ENCODE data around the gene LRRC63. TPM values are rescaled to one million over a fixed set of nuclear protein-coding genes. Genes with fewer than 3 reads are reported as not detected.

Gene LRRC63
- total and polyA plus RNA-seq, 3 experiments from 2014 or later: 0.55 TPM; not detected in 1

DNA sequence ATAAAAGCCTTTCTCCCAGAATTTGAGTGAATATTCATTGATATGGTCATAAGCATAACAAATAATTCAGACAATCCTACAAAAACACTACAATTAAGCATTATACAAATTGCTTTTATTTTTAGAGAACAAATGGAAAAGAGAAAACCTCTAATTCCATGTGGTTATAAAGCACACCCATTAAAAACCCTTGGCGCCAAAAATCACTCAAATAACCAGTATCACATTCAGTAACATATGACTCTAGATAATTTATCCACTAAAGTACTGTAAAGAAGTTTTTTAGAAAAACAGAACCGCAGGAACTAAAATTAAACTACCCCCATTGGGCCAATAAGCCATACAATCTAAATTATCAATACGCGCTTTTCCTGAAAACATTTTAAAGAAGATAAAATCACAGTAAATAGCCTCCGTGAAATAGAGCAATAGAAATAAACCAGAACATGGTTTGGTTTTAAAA, 30.3 kb upstream of the LRRC63 start:
- Mint-ChIP-seq H3K4me3 (peak overlapping the region; percentile 97 to 100 (median 98)), H3K4me1 (peaks cover 62 to 73% (median 64%) of the 10 kb centered on the region in 3 donors), H3K27ac (peak overlapping the region; percentile 89 to 99 (median 96)), H3K36me3 (peaks cover 5 to 43% (median 8%) of the 10 kb centered on the region in 3 donors), H3K27me3 (peaks cover 0 to 7% of the 10 kb centered on the region in 2 donors), H3K9me3 (no peaks in the 10 kb centered on the region)
- Histone ChIP-seq H3K4me3 (ENCODE audit: low read length) (peak overlapping the region; percentile 81), H3K4me1 (ENCODE audit: insufficient read depth, low read length) (peaks cover 48% of the 10 kb centered on the region), H3K27ac (ENCODE audit: low read depth, low read length) (peak overlapping the region; percentile 82), H3K9me3 (ENCODE audit: low read length) (no peaks in the 10 kb centered on the region), H3K27me3 (ENCODE audit: insufficient read depth, low read length, poor library complexity, severe bottlenecking) (no peaks in the 10 kb centered on the region), H3K36me3 (ENCODE audit: insufficient read depth, low read length) (no peaks in the 10 kb centered on the region)
- no peak for DNase-seq
- POLR2A ChIA-PET: interaction anchor here (0.7 to 2.9 kb wide), 9 partner anchors 9 to 107 kb away, joined by 3 to 50 read pairs (median 7); no protein-coding TSS in a partner anchor
- CTCF ChIA-PET: interaction anchor here (0.7 to 8.5 kb wide), 5 partner anchors 12 to 38 kb away, joined by 3 to 105 read pairs (median 7); no protein-coding TSS in a partner anchor

DNA sequence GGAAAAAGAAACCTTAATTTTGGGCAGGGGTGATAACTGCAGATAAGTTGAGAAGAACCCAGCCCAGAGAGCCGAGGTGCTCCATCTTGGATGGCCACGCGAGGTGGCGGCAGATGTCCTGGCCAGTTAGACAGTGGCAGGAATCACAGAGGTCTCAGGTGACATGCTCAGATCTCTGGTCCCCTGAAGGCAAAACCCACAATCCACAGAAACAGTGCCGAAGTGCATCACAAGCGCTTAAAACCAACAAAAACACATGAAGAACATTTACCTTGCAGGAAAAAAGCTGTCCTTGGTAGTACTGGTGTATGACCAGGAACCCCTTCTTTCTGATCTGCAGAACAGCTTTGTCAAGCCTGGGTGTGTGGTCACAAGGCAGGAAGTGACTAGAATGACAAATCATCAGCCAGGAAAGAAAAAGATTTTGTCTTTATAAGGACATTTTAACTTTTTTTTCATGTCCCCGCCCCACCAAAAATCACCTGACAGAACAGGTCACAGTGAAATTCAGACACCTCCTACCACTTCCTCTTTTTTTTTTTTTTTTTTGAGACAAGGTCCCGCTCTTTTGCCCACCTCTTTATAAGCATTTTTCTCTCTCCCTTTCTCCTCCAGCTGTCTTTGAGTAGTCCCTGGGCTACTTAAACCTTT, 29.8 kb upstream of the LRRC63 start, which contains the start of gene LCP1:
TSS of gene LCP1 (minus strand) at position 338 of the 651 bp plus-strand sequence. CDS start 22,515 bp downstream, outside the sequence.
- Histone ChIP-seq H3K4me1 (ENCODE audit: insufficient read depth, low read length) (peaks cover 44% of the 10 kb centered on the region), H3K27ac (ENCODE audit: low read depth, low read length) (peak within 1 kb of the TSS; percentile 82), H3K4me3 (ENCODE audit: low read length) (peak within 1 kb of the TSS; percentile 81), H3K9me3 (ENCODE audit: low read length) (no peaks in the 10 kb centered on the region), H3K36me3 (ENCODE audit: insufficient read depth, low read length) (no peaks in the 10 kb centered on the region), H3K27me3 (ENCODE audit: insufficient read depth, low read length, poor library complexity, severe bottlenecking) (no peaks in the 10 kb centered on the region)
- peak; percentile 60 to 91 (median 90) for DNase-seq
- H3K36me3 Mint-ChIP-seq: peaks cover 0 to 37% (median 5%) of the 10 kb centered on the region in 3 donors
- CTCF ChIA-PET: interaction anchor here (0.7 to 8.5 kb wide), 9 partner anchors 11 to 140 kb away, joined by 3 to 105 read pairs (median 5); no protein-coding TSS in a partner anchor
- H3K4me3 Mint-ChIP-seq: peak within 1 kb of the TSS; percentile 97 to 100 (median 98)
- H3K27me3 Mint-ChIP-seq: peaks cover 0 to 7% of the 10 kb centered on the region in 2 donors
- POLR2A ChIA-PET: interaction anchor here (0.7 to 2.9 kb wide), 9 partner anchors 10 to 106 kb away, joined by 3 to 50 read pairs (median 7); no protein-coding TSS in a partner anchor
- H3K27ac Mint-ChIP-seq: peak within 1 kb of the TSS; percentile 89 to 99 (median 97)
- H3K9me3 Mint-ChIP-seq: no peaks in the 10 kb centered on the region
- peaks cover 56 to 67% (median 58%) of the 10 kb centered on the region in 3 donors for H3K4me1 Mint-ChIP-seq

DNA sequence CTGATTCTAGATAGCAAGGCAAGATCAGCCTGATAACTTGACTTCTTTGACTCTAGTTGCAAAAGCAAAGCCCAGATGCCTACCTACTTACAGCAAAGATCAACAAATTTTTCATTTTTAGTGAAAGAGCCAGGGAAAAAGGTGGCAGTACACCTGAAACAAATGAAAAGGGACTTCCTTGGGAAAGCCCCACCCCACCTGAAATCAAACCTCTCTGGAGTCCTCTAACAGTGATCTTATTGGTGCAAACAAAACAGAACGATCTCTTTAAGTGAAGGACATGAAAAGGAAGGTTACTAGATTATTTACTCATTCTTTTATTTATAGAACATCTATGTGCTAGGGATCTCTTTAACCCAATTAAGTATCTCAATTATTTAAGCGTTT, 29.2 kb upstream of the LRRC63 start:
- Histone ChIP-seq H3K9me3 (ENCODE audit: low read length) (no peaks in the 10 kb centered on the region), H3K27ac (ENCODE audit: low read depth, low read length) (peak overlapping the region; percentile 82), H3K4me1 (ENCODE audit: insufficient read depth, low read length) (peaks cover 44% of the 10 kb centered on the region), H3K4me3 (ENCODE audit: low read length) (peak overlapping the region; percentile 56), H3K36me3 (ENCODE audit: insufficient read depth, low read length) (no peaks in the 10 kb centered on the region), H3K27me3 (ENCODE audit: insufficient read depth, low read length, poor library complexity, severe bottlenecking) (no peaks in the 10 kb centered on the region)
- peaks cover 53 to 62% (median 55%) of the 10 kb centered on the region in 3 donors for H3K4me1 Mint-ChIP-seq
- CTCF ChIA-PET: interaction anchor here (0.7 to 8.5 kb wide), 8 partner anchors 11 to 139 kb away, joined by 3 to 105 read pairs (median 5); no protein-coding TSS in a partner anchor
- H3K4me3 Mint-ChIP-seq: peak overlapping the region; percentile 97 to 100 (median 98)
- DNase-seq: no peak
- H3K27me3 Mint-ChIP-seq: peaks cover 0 to 7% of the 10 kb centered on the region in 2 donors
- H3K27ac Mint-ChIP-seq: peak overlapping the region; percentile 89 to 99 (median 97)
- POLR2A ChIA-PET: interaction anchor here (0.9 to 2.9 kb wide), 7 partner anchors 11 to 52 kb away, joined by 3 to 50 read pairs (median 4); no protein-coding TSS in a partner anchor
- H3K36me3 Mint-ChIP-seq: peaks cover 0 to 34% (median 5%) of the 10 kb centered on the region in 3 donors
- no peaks in the 10 kb centered on the region for H3K9me3 Mint-ChIP-seq

DNA sequence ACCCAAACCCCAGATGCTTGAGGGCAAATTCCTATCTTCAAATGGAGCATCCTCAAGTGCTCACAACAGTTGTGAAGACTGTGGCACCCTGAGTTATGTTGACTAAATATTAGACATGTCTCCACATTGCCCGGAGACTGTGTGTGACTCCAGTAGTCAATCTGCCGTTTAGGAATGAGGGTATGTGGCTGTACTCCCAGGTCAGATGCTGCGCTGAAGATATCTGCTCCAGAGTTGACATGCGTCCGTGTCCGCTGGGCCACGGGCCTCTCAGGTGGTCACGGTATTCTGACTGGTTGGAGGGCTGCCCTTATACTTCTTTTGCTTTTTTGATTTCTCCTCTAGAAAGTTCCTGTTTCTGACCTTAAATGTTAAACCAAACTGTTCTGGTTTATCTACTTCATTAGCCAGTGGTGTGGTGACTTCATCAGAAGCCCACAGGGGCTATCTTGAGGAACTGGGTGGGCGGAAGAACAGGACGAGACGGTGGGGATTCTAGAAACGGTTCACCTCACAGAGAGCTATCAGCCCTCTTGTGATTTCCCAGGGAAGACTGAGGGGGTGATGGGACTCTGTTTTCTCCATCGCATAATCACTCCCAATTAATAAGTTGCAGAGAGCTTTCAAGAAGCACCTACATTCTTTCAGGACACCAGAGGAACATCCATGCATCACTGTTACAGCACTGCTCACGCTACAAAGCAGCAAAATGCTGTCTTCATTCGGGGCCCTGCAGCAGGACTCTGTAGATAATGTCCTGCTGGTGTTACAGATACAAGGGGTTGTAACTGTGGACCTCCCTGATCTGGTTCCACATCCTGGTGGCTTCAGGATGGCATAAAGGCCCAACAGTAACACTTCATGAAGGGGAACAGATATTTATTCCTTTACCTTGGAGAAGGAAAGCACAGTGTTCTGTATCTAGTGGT, 28.4 kb upstream of the LRRC63 start:
- no peaks in the 10 kb centered on the region for H3K36me3 ChIP-seq (ENCODE audit: insufficient read depth, low read length)
- no peaks in the 10 kb centered on the region for H3K27me3 ChIP-seq (ENCODE audit: insufficient read depth, low read length, poor library complexity, severe bottlenecking)
- POLR2A ChIA-PET: interaction anchor here (1.2 to 2.9 kb wide), 6 partner anchors 11 to 23 kb away, joined by 3 to 50 read pairs (median 6); no protein-coding TSS in a partner anchor
- peaks cover 36% of the 10 kb centered on the region for H3K4me1 ChIP-seq (ENCODE audit: insufficient read depth, low read length)
- CTCF ChIA-PET: interaction anchor here (0.6 to 8.5 kb wide), 9 partner anchors 10 to 166 kb away, joined by 3 to 105 read pairs (median 5); no protein-coding TSS in a partner anchor
- peak overlapping the region; percentile 97 to 100 (median 98) for H3K4me3 Mint-ChIP-seq
- no peak for DNase-seq
- H3K27ac Mint-ChIP-seq: peak overlapping the region; percentile 89 to 99 (median 97)
- H3K4me1 Mint-ChIP-seq: peaks cover 45 to 54% (median 47%) of the 10 kb centered on the region in 3 donors
- H3K9me3 ChIP-seq (ENCODE audit: low read length): no peaks in the 10 kb centered on the region
- H3K27ac ChIP-seq (ENCODE audit: low read depth, low read length): peak overlapping the region; percentile 82
- peaks cover 0 to 27% (median under 1%) of the 10 kb centered on the region in 3 donors for H3K36me3 Mint-ChIP-seq
- H3K4me3 ChIP-seq (ENCODE audit: low read length): peak overlapping the region; percentile 56
- H3K9me3 Mint-ChIP-seq: no peaks in the 10 kb centered on the region
- peaks cover 0 to 7% of the 10 kb centered on the region in 2 donors for H3K27me3 Mint-ChIP-seq

DNA sequence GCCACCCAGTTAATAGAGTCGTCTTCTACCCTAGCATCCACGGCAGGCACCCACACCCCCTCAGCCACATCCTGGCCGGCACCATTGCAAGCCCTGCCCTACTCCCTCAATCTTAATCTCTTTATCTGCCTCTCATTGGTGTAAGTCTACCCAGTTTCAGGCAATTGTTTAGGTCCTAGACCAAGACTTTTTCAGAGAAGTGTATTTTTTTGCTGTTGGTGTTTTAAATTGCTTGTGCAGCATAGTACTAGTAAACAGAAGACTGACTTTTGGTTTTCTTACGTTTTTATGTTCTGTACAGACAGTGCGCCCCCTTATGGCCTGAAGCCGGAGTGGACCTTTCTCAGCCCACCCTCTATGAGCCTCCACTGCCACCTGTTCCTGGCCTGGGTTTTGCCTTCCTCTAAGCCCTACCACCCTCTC, 27.4 kb upstream of the LRRC63 start:
- peak overlapping the region; percentile 97 to 100 (median 98) for H3K4me3 Mint-ChIP-seq
- H3K9me3 ChIP-seq (ENCODE audit: low read length): no peaks in the 10 kb centered on the region
- no peaks in the 10 kb centered on the region for H3K27me3 ChIP-seq (ENCODE audit: insufficient read depth, low read length, poor library complexity, severe bottlenecking)
- H3K4me1 ChIP-seq (ENCODE audit: insufficient read depth, low read length): peaks cover 34% of the 10 kb centered on the region
- peak overlapping the region; percentile 56 for H3K4me3 ChIP-seq (ENCODE audit: low read length)
- DNase-seq: peak; percentile 58 to 84 (median 74)
- no peaks in the 10 kb centered on the region for H3K36me3 ChIP-seq (ENCODE audit: insufficient read depth, low read length)
- peaks cover 0 to 7% of the 10 kb centered on the region in 2 donors for H3K27me3 Mint-ChIP-seq
- H3K27ac Mint-ChIP-seq: peak overlapping the region; percentile 89 to 99 (median 97)
- ChIA-PET CTCF (interaction anchor here (1.1 to 1.3 kb wide), 4 partner anchors 15 to 137 kb away, joined by 3 to 9 read pairs (median 6); no protein-coding TSS in a partner anchor), POLR2A (interaction anchor here (1.5 kb wide), 1 partner anchor 23 kb away, joined by 3 read pairs; no protein-coding TSS in a partner anchor)
- H3K4me1 Mint-ChIP-seq: peaks cover 39 to 46% (median 39%) of the 10 kb centered on the region in 3 donors
- H3K27ac ChIP-seq (ENCODE audit: low read depth, low read length): peak overlapping the region; percentile 82
- H3K9me3 Mint-ChIP-seq: no peaks in the 10 kb centered on the region
- peaks cover 0 to 21% (median 0%) of the 10 kb centered on the region in 3 donors for H3K36me3 Mint-ChIP-seq

DNA sequence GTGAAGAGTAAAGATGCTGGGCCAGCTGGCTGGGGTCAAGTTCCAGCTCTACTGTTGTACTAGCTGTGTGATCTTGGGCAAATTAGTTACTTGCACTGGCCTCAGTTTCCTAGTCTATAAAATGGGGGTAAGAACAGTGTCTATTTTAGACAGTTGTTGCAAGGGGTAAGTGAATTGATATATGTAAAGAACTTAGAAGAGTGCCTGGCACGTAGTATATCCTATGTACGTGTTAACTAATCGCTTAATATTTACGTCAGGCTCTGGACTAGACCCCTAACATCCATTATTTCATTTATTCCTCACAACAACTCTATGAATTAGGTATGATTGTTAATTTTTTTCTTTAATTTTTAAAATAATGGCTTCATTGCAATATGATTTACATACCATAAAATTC, 26.1 kb upstream of the LRRC63 start:
- DNase-seq: no peak
- no peaks in the 10 kb centered on the region for H3K27me3 ChIP-seq (ENCODE audit: insufficient read depth, low read length, poor library complexity, severe bottlenecking)
- H3K4me3 ChIP-seq (ENCODE audit: low read length): no peak overlapping the region
- H3K4me1 ChIP-seq (ENCODE audit: insufficient read depth, low read length): peaks cover 34% of the 10 kb centered on the region
- Mint-ChIP-seq H3K4me3 (peak overlapping the region in 1 of 7 donors; percentile 19), H3K36me3 (peaks cover 0 to 10% (median 0%) of the 10 kb centered on the region in 3 donors), H3K27ac (peak overlapping the region; percentile 89 to 99 (median 97)), H3K4me1 (peaks cover 36 to 38% (median 36%) of the 10 kb centered on the region in 3 donors), H3K9me3 (no peaks in the 10 kb centered on the region), H3K27me3 (peaks cover 0 to 4% of the 10 kb centered on the region in 2 donors)
- no peak overlapping the region for H3K27ac ChIP-seq (ENCODE audit: low read depth, low read length)
- ChIA-PET CTCF (interaction anchor here (0.7 to 2.2 kb wide), 11 partner anchors 12 to 136 kb away, joined by 3 to 11 read pairs (median 4); no protein-coding TSS in a partner anchor), POLR2A (interaction anchor here (0.9 to 1.5 kb wide), 2 partner anchors 14 to 24 kb away, joined by 3 to 7 read pairs; no protein-coding TSS in a partner anchor)
- no peaks in the 10 kb centered on the region for H3K36me3 ChIP-seq (ENCODE audit: insufficient read depth, low read length)
- no peaks in the 10 kb centered on the region for H3K9me3 ChIP-seq (ENCODE audit: low read length)

DNA sequence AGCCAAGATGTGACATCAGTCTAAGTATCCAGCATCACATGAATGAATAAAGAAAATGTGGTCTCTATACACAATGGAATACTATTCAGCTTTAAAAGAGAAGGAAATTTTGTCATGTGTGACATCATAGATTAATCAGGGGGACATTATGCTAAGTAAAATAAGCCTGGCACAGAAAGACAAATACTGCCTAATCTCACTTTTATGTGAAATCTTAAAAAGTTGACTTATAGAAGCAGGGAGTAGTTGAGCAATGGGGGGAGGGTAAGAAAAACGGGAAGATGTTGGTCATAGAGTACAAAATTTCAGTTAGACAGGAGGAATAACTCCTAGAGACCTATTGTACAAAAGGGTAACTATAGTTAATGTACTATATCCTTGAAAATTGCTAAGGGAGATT, 19.3 kb upstream of the LRRC63 start:
- H3K4me1 ChIP-seq (ENCODE audit: insufficient read depth, low read length): no peaks in the 10 kb centered on the region
- no peak overlapping the region for H3K4me3 Mint-ChIP-seq
- H3K4me3 ChIP-seq (ENCODE audit: low read length): no peak overlapping the region
- H3K27ac Mint-ChIP-seq: no peak overlapping the region
- no peaks in the 10 kb centered on the region for H3K27me3 Mint-ChIP-seq
- no peaks in the 10 kb centered on the region for H3K9me3 Mint-ChIP-seq
- no peak for DNase-seq
- H3K36me3 ChIP-seq (ENCODE audit: insufficient read depth, low read length): no peaks in the 10 kb centered on the region
- H3K9me3 ChIP-seq (ENCODE audit: low read length): no peaks in the 10 kb centered on the region
- H3K27ac ChIP-seq (ENCODE audit: low read depth, low read length): no peak overlapping the region
- ChIA-PET CTCF (interaction anchor here (0.8 to 2.1 kb wide), 5 partner anchors 10 to 31 kb away, joined by 3 to 9 read pairs (median 4); no protein-coding TSS in a partner anchor), POLR2A (interaction anchor here (1.7 kb wide), 1 partner anchor 12 kb away, joined by 6 read pairs; no protein-coding TSS in a partner anchor)
- no peaks in the 10 kb centered on the region for H3K4me1 Mint-ChIP-seq
- H3K27me3 ChIP-seq (ENCODE audit: insufficient read depth, low read length, poor library complexity, severe bottlenecking): no peaks in the 10 kb centered on the region
- peaks cover 0 to 2% (median 0%) of the 10 kb centered on the region in 3 donors for H3K36me3 Mint-ChIP-seq

All from CD8-positive, alpha-beta memory T cell (primary cell).